ENCODE measurements around the gene HDAC10. TPM values are rescaled to one million over a fixed set of nuclear protein-coding genes. Genes with fewer than 3 reads are reported as not detected.

HDAC10 gene
- total RNA-seq, 1 donor from 2014 or later, result 5.4 TPM

- Mint-ChIP-seq H3K4me3 (no peak overlapping the region), H3K4me1 (no peaks in the 10 kb centered on the region), H3K9me3 (no peaks in the 10 kb centered on the region), H3K27me3 (ENCODE audit: insufficient read depth, low read depth) (peaks cover 2% of the 10 kb centered on the region), H3K36me3 (peaks cover 25% of the 10 kb centered on the region), H3K27ac (no peak overlapping the region)
- TF ChIP-seq EZH2 (IDR thresholded peaks at IDR 0.05) (no peak), EZH2phosphoT487 (IDR thresholded peaks at IDR 0.05) (no peak)
- Histone ChIP-seq H3K27me3 (no peaks in the 10 kb centered on the region), H3K4me2 (no peak overlapping the region), H3F3A (ENCODE audit: low read depth) (peaks cover 4% of the 10 kb centered on the region), H3K27ac (no peak overlapping the region), H4K20me1 (ENCODE audit: low read depth) (no peaks in the 10 kb centered on the region), H3K4me1 (no peaks in the 10 kb centered on the region), H3K4me3 (no peak overlapping the region), H3K9ac (no peak overlapping the region), H3K36me3 (no peaks in the 10 kb centered on the region), H3K9me3 (ENCODE audit: low read depth) (no peaks in the 10 kb centered on the region), H3K79me2 (ENCODE audit: low read depth) (peaks cover 13% of the 10 kb centered on the region), H2AFZ (replicated peaks) (no peak overlapping the region)
- DNase-seq (ENCODE audit: low spot score), result no peak
Measured at GRCh38 chr22:50216055-50216683, 34.9 kb downstream of the HDAC10 start.

- Histone ChIP-seq H3K27me3 (no peaks in the 10 kb centered on the region), H3K36me3 (no peaks in the 10 kb centered on the region), H3K27ac (no peak overlapping the region), H3K4me3 (no peak overlapping the region), H3K9me3 (ENCODE audit: low read depth) (no peaks in the 10 kb centered on the region), H3K9ac (no peak overlapping the region), H2AFZ (replicated peaks) (no peak overlapping the region), H3F3A (ENCODE audit: low read depth) (peaks cover 4% of the 10 kb centered on the region), H3K4me1 (no peaks in the 10 kb centered on the region), H3K4me2 (no peak overlapping the region), H3K79me2 (ENCODE audit: low read depth) (peaks cover 13% of the 10 kb centered on the region), H4K20me1 (ENCODE audit: low read depth) (no peaks in the 10 kb centered on the region)
- no peaks in the 10 kb centered on the region for H3K9me3 Mint-ChIP-seq
- H3K4me1 Mint-ChIP-seq, result no peaks in the 10 kb centered on the region
- H3K4me3 Mint-ChIP-seq, result no peak overlapping the region
- H3K27me3 Mint-ChIP-seq (ENCODE audit: insufficient read depth, low read depth), result peaks cover 2% of the 10 kb centered on the region
- TF ChIP-seq EZH2 (IDR thresholded peaks at IDR 0.05), result no peak
- TF ChIP-seq EZH2phosphoT487 (IDR thresholded peaks at IDR 0.05), result no peak
- TF ChIP-seq CTCF (IDR thresholded peaks at IDR 0.05), result no peak
- H3K27ac Mint-ChIP-seq, result no peak overlapping the region
- H3K36me3 Mint-ChIP-seq, result peaks cover 29% of the 10 kb centered on the region
- no peak for DNase-seq (ENCODE audit: low spot score)
Measured at GRCh38 chr22:50215297-50216054, 35.6 kb downstream of the HDAC10 start.

- Histone ChIP-seq H3K4me1 (no peaks in the 10 kb centered on the region), H4K20me1 (ENCODE audit: low read depth) (peaks cover 12% of the 10 kb centered on the region)
Measured at GRCh38 chr22:50213263-50213662, 37.8 kb downstream of the HDAC10 start.

More at GRCh38 chr22:50213263-50213662, 37.8 kb downstream of the HDAC10 start:
- Mint-ChIP-seq H3K36me3 (peaks cover 31% of the 10 kb centered on the region), H3K9me3 (no peaks in the 10 kb centered on the region), H3K4me1 (peaks cover 3% of the 10 kb centered on the region), H3K27me3 (ENCODE audit: insufficient read depth, low read depth) (peaks cover 4% of the 10 kb centered on the region), H3K27ac (no peak overlapping the region), H3K4me3 (no peak overlapping the region)
- Histone ChIP-seq H3K9me3 (ENCODE audit: low read depth) (no peaks in the 10 kb centered on the region), H3K4me3 (no peak overlapping the region), H3K27me3 (no peaks in the 10 kb centered on the region), H3F3A (ENCODE audit: low read depth) (peaks cover 4% of the 10 kb centered on the region), H3K9ac (no peak overlapping the region), H3K79me2 (ENCODE audit: low read depth) (peaks cover 13% of the 10 kb centered on the region), H3K4me2 (no peak overlapping the region), H3K27ac (no peak overlapping the region), H2AFZ (replicated peaks) (no peak overlapping the region), H3K36me3 (no peaks in the 10 kb centered on the region)
- no peak for TF ChIP-seq EZH2phosphoT487 (IDR thresholded peaks at IDR 0.05)
- no peak for TF ChIP-seq CTCF (IDR thresholded peaks at IDR 0.05)
- TF ChIP-seq EZH2 (IDR thresholded peaks at IDR 0.05), result no peak
- DNase-seq (ENCODE audit: low spot score), result no peak

Measured in neural progenitor cell (in vitro differentiated cells).